ENCODE results near the gene PCARE.
"Not testable (repeated sequence)": the region's sequence is repeated elsewhere in the genome, so short reads cannot be mapped to it uniquely, and the experiment has no call there.

Gene PCARE

DNA sequence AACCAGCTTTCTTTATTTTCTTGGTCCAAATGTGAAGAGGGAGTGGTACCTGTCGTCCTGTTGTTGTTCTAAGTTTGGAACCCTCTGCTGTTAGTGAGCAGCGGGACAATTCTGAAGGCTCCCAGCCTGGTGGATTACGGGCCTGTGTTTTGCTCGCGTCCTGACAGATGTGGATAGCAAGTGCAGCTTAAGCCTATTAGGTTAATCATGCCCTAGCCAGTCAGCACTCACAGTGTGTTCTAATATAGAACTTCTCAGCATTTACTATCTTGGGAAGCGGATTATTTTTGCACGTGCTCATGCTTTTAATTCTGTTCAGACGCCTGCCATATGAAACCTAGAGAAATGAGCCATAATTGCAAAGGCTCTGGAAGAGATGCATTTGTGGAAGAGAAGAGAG is at the start of gene PCARE:
Gene PCARE (minus strand): TSS at position 113 of the 400 bp plus-strand sequence. CDS start 262 bp downstream, outside the sequence.
- DNase-seq = no peak

DNA sequence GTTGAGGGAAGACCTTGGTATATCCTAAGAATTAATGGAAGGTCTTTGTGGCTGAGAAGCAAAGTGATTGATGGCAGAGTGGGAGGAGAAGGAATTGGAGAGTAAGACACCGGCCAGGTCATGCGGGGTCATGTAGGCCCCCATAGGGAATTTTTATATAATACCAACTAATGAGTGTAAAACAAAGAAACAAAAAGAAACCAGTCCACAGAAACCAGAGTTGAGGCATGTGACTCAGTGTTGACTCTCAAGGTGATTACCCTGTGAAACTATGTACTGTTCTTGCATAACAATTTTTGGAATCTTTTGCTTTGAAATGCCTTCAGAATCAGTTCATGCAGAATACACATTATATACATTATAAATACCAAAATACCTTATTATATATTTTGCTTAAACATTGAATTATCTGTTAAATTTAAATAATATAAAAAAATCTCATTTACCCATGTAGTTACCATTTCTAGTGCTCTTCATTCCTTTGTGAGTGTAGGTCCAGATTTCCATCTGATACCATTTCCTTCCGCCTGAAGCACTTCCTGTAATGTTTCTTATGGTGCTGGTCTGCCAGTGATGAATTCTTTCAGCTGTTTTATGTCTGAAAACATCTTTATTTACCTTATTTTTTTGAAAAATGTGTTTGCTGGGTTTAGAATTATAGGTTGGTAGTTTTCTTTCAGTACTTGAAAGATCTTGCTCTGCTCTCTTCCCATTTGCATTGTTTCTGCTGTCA is 49.5 kb upstream of the PCARE start:
- no peak for DNase-seq

DNA sequence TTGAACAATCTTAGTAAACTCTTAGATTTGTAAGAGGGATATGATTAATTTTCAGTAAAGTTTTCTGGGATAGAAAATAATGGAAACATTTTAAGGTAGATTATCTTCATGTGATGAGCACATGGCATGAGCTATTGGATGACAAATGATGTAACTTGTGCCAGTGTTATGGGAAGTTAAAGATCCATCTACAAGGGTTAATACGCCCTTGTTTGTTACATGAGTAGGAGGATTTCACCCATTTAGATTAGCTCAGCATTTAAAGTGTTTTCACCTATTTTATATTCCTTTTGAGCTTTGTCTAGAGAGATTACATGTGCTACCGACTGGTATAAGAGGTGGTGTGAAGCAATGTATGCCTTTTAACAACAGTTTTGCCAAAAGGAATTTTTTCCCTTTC is 46.5 kb upstream of the PCARE start:
- no peak for DNase-seq

DNA sequence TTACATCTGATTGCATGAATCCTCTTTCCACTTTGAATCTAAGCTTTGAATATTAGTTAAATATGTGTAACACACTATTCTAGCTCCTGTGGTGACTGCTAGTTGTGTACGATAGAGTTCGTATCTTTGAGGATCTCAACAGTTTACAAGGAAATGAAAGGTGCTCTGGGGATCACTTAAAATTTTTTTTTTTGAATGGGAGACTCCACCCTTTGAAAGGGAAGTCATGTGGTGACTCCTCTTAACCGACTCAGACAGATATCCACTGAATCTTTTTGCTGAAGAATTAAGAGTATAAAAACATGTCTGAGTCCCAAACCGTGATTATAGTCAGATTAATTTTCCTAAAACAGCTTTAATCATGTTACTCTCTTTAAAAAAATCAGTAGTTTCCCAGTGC is 44.9 kb upstream of the PCARE start:
- DNase-seq = no peak

DNA sequence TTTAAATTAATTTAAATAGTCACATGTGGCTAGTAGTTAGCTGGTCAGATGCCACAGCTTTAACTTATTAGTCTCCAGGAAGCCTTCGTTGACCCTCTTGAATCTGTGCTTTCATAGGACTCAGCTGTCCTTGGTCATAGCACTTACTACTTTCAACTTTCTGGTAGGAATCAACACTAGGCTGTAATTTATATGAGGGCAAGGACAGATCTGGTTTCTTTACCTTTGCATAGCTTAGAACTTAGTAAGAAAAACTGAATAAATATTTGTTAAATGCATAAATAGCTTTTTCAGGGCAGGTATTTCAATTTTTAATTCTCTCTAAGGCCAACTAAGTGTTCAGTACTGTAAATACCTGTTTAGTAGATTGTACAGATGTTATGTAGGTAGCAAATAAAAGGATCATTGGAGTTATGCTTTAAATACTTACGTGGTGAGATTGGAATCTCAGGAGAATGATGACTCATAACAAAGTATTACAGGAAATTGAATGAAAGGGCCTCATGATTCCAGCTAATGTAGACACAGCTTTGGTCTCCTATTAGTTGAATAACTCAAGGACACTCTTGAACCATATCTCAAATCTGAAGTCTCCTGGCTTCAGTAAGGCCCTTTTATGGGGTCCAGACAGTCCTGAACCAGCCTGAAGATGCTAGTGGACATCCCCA is 43.4 kb upstream of the PCARE start:
- DNase-seq = no peak

DNA sequence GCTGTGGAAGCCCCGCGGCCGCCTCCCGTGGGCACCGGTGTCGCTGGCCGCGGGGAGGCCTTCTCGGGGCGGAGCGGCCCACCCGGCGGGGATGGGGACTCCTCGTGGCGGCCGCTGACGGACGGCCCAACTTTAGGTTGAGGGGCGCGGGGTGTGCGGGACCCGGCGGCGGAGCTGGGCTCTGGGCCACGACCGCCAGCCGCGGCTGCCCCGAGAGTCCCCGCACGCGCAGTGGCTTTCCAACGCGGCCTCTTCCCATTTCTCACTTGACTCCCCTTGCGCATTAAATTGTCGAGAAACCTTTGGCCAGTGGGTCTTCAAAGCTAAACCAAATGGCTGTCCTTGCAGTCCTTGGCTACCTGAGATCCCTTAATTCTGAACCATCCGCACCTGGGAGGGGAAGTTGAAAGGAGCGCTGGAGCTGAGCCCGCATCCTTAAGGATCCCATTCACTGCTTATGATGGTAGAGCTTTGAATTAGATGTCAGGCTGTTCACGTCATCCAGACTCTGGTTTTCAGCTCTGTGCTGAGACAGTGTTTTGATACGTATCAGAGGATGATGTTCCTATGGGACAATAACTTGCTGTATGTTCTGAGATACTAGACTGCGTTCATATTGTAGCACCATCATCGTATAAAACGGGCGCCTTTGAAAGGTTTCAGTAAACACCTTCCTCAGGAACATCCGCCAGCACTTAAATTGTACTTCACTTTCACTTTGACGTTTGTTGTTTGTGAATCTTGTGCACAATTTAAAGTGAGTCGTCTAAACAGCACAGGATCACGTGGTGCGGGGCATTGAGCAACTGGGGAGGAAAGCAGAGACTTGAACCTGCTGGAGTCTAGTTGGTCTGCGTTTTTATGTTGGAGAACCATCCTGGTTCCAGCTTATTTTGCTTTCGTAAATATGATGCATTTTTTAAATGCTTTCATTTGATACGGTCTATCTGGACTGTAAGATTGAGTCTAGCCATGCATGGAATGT is 41.8 kb upstream of the PCARE start:
- DNase-seq = no peak

DNA sequence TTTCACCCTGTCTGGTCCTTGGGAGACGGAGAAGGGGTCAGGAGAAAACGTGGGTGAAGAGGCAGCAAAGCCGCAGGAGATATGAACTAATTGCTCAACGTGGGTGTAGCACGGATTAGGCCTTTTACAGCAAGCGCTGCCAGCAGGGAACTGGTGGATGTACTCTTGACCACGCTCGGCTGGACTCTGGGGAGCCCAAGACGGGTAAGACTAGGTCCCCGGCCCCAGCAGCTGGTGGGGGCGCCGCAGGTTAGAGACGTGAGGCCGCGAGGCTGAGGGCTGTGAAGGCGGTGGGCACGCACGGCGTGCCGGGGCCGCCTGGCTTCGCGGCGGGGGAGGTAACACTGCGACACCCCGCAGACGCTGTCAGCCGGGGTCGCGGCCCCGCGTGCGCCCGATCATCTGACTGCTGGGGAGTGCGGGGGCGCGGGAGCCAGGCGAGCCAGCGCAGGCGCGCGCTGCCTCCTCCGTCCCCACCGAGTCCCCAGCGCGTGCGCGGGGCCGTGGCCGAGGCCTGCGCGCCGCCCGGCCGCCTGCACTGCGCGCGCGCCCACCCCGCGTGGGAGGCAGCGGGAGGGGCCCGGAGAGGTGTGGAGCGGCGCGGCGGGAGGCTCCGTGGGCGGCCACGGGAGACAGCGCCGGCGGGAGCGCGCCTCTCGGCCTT is 40.8 kb upstream of the PCARE start, which contains the start of gene CLIP4:
Gene CLIP4 (plus strand): TSS at position 470 of the 664 bp plus-strand sequence. CDS start 5,974 bp downstream, outside the sequence.
- DNase-seq = no peak

DNA sequence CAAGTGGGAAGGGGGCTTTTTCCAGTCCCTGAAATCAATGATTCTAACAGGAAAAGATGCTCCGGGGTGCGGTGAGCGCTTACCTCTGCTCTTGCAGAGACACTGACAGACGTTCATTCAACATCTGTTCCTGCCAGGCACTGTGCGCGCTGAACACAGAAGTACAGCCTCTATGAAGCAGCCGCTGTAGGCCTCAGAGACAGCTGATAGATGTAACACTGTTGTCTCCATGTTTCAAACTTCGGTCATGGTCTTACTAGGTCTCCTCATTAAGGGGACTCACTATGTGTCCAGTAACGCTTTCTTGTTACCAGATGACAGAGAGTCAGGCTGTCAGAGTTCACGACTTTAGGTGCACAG is 40.2 kb upstream of the PCARE start:
- no peak for DNase-seq

DNA sequence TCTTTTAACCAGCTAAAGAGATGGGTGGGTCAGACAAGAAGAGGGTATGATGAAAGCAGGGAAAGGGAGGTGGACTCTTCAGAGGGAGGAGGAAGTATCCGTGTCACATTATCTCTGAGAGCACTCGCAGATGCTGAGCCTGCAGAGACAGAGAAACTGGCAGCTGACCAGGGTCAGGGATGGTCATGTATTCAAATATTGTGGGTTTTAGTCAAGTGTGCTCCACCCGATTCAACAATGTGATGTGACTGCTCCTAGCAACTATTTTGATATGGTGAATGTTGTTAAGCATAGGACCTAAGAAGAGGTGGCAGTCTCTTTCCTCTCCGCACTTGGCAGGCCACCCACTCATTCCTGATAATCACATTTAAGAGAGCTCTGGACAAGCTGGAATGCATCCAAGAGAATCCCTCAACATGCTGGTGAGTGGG is 39.6 kb upstream of the PCARE start:
- DNase-seq = peak; percentile 9

DNA sequence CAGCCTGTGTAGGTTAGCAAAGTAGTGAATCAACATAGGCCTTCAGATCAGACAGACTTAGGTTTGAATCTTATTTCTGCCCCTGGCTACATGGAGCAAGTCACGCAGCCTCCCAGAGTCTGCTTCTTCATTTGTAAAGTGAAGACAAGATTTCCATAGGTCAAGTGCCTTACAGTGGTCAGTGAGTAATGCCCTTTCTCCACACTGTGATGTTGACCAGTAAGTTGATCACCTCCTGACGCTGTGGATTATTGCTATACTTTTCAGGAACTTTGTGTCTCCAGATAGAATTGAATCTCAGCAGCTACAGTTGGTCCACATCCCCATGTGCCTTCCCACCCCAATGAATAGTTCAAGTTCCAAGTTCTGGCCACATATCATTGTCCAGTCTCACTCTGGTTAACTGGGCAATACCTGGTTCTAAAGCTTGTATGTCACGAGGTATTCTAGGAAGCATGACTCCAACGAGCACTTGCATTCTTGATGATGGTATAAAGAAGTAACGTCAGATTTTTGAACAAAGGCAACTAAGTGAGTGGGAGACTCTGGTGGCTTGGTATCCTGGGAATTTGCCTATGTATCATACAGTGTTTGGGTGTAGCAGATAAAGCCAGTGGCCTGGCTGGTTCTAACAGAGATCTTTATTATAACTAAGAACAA is 38.8 kb upstream of the PCARE start:
- DNase-seq = no peak

DNA sequence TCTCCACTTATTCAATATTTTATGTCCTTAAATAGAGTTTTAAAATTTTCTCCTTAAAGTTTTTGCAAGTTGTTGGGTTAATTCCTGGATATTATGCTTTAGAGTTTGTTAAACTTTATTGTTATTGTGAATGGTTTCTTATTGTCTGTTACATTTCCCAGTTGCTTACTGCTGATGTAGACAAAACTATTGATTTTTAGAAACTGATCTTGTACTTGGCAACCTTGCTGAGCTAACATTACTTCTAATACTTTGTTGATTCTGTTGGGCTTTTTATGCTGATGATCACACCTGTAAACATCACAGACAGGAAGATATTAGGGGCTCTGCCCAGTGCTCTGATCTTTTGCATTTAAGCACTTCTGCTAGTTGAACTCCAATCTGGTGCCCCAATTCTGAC is 38.1 kb upstream of the PCARE start:
- no peak for DNase-seq

DNA sequence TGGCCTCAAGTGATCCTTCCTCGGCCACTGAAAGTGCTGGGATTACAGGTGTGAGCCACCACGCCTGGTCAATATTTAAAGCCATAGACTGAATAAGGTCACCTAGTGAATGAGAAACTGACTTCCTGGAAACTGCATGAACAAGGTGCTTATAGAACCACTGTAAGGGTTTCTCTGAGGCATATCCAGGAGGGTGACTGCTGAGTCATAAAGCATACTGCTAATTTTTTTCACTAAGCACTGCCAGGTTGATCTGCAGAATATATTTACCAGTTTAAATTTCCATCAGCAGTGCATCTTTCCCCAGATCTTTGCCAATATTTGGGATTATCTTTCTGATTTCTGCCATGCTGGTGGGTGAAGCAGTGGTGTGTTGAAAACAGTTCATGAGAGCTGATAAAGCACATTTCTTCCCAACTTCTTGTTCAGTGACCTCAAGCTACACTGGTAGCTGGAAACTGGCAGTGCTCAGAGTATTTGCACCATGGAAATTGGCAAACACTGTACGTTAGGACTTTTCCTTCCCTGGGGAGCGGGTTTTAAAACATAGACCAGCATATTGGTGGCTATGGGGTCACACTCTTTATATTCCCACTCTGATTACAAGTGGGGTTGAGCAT is 36.7 kb upstream of the PCARE start:
- DNase-seq = no peak

DNA sequence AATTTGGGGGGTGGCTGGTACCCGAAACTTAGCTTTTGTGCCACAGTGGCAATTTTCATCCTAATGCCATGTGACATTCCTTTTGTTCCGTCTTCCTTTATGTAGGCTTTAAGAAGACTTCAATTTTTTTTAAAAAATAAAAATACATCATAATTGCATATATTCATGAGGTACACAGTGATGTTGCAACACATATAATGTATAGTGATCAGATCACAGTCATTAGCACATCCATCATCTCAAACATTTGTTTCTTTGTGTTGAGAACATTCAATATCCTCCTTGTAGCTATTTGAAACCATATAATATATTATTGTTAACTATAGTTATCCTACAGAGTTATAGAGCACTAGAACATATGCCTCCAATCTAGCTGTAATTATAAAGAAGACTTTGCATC is 34.9 kb upstream of the PCARE start:
- DNase-seq = no peak

DNA sequence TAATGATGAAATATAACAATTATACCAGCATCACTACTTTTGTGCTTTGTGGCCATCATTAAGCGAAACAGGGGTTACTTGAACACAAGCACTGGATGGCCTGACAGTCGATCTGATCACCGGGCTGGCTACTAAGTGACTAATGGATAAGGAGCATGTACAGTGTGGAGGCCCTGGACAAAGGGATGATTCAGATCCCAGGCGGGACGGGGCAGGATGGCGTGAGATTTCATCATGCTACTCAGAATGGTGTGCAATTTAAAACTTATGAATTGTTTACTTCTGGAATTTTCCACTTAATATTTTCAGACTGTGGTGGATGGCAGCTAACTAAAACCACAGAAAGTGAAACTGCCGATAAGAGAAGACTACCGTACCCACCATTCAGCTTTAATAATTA is 33.9 kb upstream of the PCARE start:
- DNase-seq = no peak

DNA sequence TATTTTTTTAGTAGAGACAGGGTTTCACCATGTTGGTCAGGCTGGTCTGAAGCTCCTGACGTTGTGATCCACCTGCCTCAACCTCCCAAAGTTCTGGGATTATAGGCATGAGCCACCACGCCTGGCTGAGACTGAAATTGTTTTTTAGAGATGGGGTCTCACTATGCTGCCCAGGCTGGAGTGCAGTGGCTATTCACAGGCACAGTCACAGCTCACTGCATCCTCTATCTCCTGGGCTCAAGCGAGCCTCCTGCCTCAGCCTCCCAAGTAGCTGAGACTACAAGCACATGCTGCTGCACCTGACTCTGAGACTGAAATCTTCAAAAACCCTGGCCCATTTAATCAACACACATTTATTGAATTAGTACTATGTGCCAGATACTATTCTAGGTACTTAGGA is 33.2 kb upstream of the PCARE start:
- not testable (repeated sequence) for DNase-seq

DNA sequence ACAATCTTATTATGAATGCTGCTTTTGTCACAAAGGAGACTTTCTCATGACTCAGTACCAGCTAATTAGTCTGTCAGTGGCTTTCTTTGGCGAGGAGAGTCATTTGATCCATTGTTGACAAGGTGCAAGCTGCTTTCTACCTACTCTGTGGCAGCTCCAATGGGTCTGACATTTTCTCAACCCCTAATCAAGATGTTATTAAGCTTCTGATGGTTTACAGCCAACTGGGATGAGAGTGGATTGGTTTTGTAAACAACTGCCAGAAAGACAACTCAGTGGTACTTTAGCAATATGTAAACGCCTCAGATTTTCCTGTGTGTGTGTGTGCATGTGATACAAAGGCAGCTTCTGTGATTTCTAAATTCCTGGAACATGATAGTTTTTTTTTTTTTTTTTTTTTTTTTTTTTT is 32.7 kb upstream of the PCARE start:
- DNase-seq = no peak

DNA sequence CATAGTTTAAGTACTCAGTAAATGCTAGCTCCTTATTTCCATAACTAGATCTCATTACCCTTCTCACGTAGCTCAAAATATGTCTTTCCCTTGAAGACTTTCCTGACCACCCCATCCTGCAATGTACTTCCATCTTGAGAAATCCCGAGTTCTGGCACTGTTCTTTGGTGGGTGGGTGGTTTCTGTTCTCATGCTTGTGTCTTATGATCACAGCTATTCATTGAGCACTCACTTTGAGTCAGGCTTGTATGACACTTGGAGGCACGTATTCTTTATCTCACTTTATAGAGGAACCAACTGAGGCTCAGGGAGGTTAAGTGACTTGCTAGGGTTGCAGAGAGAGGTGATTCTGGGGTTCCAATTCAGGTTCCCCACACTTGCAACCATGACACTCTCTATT is 31.9 kb upstream of the PCARE start:
- no peak for DNase-seq

DNA sequence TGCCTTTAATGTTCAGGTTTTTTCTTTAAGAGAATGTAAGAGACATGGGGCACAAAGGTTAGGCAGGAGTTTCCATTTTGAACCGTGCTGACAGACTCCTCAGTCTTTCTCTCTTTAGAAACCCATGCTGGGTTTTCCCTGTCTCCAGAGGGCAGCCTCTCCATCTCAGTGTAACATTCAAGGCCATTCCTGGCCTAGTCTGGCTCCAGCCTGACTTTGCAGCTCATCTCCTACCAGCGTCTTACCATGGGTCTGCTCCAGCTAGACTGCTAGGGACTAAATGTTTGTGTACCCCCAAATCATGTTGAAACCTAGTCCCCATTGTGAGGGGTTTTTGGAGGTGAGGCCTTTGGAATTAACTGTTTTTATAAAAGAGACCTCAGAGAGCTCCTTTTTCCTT is 31.1 kb upstream of the PCARE start:
- DNase-seq = no peak

DNA sequence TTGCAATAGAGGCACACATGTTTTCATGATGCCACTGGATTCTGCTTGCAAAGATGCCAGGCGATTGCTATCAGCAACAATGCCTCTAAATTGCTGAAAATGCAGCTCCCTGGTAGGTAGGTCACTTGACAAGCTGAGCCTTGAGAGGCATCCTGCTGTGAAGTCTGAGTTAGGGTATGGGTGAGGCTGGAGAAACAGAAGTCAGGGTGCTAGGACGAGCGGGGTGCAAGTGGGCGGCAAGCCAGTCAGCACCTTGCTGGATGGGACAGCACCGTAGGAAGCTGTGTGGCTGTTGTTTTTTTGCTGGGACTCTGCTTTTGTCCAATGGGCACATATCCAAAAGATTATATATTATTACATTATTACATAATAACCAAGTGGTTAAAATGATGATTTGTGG is 30.4 kb upstream of the PCARE start:
- DNase-seq = no peak

DNA sequence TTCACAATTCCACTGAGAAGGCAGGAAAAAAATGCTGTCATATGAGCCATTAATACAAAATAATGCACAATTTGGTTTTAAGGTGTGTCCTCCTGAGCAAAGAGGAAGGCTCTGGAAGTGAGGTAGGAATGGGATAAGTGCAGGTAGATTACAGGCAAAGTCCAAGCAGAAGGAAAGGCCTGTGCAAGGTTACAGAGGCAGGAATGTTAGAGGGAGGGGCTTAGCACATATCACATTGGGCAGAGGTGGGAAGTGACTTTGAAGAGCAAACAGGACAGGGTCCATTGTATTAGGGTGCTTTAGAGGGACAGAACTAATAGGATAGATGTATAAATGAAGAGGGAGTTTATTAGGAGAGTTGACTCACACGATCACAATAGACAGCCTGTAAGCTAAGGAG is 26.2 kb upstream of the PCARE start:
- DNase-seq = no peak

DNA sequence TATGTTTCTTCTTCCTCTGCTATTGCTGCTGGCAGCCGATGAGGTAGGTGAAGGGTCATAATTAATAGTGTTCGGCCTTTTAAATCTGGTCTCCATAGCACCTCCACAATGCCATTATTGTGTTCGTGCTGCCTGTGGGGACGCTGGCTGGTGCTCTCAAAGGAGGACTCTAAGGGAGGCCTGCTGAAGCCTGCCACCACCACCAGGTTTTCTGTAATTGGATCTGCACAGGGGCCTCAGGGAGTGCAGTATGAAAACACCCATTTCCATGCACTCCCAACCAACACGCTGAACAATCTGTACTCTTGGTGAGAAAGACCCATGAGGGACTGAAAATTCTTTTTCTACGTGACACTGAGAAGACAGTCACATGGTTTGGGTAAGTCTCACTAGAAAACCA is 23.2 kb upstream of the PCARE start:
- DNase-seq = no peak

DNA sequence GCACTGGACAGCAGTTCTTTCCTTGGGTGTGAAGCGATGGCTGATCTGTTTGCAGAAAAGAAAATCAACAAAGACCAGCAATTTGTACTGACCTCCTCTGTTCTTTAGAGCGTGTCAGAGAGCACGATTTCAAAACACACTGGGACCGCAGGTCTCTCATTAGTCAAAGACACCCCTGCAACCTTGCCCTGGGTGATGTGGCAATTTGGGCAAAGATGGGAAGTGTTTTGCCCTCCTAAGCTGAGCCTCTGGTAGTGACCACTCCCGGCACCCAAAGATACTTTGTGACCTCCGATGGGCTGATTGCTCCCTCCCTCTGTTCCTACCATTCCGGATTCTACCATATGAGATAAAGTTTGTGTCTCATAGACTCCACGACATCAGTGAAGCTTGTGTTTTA is 22.6 kb upstream of the PCARE start:
- no peak for DNase-seq
